K562 (cell line): Measurements from ENCODE around the gene UBLCP1. TPM values are rescaled to one million over a fixed set of nuclear protein-coding genes. Genes with fewer than 3 reads are reported as not detected.

Experiments used
- ZNF407 ChIP-seq: fragments of 450-650 bp; IDR thresholded peaks from 2 replicates; pipeline ENCODE4 v1.6.1; 2016; ENCODE audit warnings: low read depth
- polyA plus RNA-seq, 8 experiments: library from polyadenylated mRNA; depleted of rRNA in 4 of 8; stranded (reverse) in 5 of 8; unstranded in 3 of 8; fragments of >200 nt; fragmentation: Nextera tagmentation in 2 of 8; fragmentation: Illumina TruSeq in 1 of 8; extraction: Ambion mirVana in 2 of 8; extraction: Trizol in 1 of 8; gene quantifications; 2 replicates each; pipeline versions ENCODE4 v1.2.1 to v1.2.3, GENCODE V29; 2011 to 2014; ENCODE audit warnings: inconsistent platforms in 1 of 8, missing spikeins in 1 of 8
- total RNA-seq, 7 experiments: library from RNA; depleted of rRNA in 6 of 7; stranded (reverse); fragments of >200 nt in 6 of 7; fragmentation: Illumina TruSeq in 2 of 7; extraction: Trizol in 2 of 7; gene quantifications; 2 replicates each; pipeline versions ENCODE4 v1.2.1 to v1.2.3, GENCODE V29; 2011 to 2021; ENCODE audit warnings: low replicate concordance in 1 of 7

The UBLCP1 gene
- total and polyA plus RNA-seq, 9 of the 15 experiments (the other 6 are each of a cell fraction or from before 2014, with no cell fraction given): 18.8 to 39.8 (median 30.2) TPM

GRCh38 chr5:159257007-159257406 lies 6.1 kb upstream of the UBLCP1 start (continued):
- TF ChIP-seq ZNF407: no peak
